OCI-LY7 (cell line): Measurements from ENCODE around the gene VAC14.

Source experiments
- EZH2phosphoT487 ChIP-seq: fragments of 200-600 bp; sonication (generic); IDR thresholded peaks from 2 replicates; pipeline ENCODE4 v1.6.1; 2018; ENCODE audit warnings: low read depth, borderline replicate concordance, mild to moderate bottlenecking, mixed run types, antibody characterized with exemption, low read length, moderate library complexity, mixed read lengths
- TF ChIP-seq, protein P1 (sequence below): fragments of 200-600 bp; sonication (generic); conservative IDR thresholded peaks from 2 replicates; pipeline ENCODE4 v1.5.1; 2014; ENCODE audit warnings: mild to moderate bottlenecking, antibody characterized with exemption, low read length, moderate library complexity, mixed read lengths

GRCh38 chr16:70758786-70759185 lies 42.2 kb downstream of the VAC14 start:
- TF ChIP-seq, protein P1, sequence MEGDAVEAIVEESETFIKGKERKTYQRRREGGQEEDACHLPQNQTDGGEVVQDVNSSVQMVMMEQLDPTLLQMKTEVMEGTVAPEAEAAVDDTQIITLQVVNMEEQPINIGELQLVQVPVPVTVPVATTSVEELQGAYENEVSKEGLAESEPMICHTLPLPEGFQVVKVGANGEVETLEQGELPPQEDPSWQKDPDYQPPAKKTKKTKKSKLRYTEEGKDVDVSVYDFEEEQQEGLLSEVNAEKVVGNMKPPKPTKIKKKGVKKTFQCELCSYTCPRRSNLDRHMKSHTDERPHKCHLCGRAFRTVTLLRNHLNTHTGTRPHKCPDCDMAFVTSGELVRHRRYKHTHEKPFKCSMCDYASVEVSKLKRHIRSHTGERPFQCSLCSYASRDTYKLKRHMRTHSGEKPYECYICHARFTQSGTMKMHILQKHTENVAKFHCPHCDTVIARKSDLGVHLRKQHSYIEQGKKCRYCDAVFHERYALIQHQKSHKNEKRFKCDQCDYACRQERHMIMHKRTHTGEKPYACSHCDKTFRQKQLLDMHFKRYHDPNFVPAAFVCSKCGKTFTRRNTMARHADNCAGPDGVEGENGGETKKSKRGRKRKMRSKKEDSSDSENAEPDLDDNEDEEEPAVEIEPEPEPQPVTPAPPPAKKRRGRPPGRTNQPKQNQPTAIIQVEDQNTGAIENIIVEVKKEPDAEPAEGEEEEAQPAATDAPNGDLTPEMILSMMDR = no peak
- TF ChIP-seq EZH2phosphoT487 = no peak
